Measurements from ENCODE around the gene OR5D18. TPM values are rescaled to one million over a fixed set of nuclear protein-coding genes. Genes with fewer than 3 reads are reported as not detected.
"Not testable (repeated sequence)": the region's sequence is repeated elsewhere in the genome, so short reads cannot be mapped to it uniquely, and the experiment has no call there.

Gene OR5D18
- total RNA-seq, 1 donor from 2014 or later, result not detected

DNA sequence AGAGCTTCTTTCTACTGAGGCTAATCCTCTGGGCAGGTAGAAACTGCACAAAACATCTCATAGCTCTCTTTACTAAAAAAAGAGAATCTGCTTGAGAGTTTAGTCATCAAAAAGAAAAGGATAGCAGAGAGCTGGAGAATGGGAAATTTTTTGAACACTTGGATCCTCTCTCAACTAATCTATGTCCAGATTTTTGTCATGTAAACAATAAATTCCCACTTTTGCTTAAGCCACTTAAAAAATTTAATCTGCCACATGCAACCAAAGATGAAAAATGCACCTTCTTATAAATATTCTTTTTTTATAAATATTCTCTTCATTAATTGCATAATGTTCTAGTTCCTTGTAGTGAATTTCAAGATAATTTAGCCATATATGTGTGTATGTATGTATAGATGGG lies 29.6 kb downstream of the OR5D18 start:
- no peak overlapping the region for H3K27ac Mint-ChIP-seq (ENCODE audit: unreplicated experiment)
- TF ChIP-seq CTCF (IDR thresholded peaks at IDR 0.05), result no peak
- H3K9me3 Mint-ChIP-seq (ENCODE audit: low read depth), result peaks cover 20% of the 10 kb centered on the region
- no peaks in the 10 kb centered on the region for H3K36me3 Mint-ChIP-seq (ENCODE audit: low read depth)
- H3K4me3 Mint-ChIP-seq (ENCODE audit: unreplicated experiment), result no peak overlapping the region
- no peaks in the 10 kb centered on the region for H3K27me3 Mint-ChIP-seq (ENCODE audit: low read depth)
- no peak for DNase-seq (ENCODE audit: low spot score)
- no peaks in the 10 kb centered on the region for H3K4me1 Mint-ChIP-seq (ENCODE audit: low read depth)

DNA sequence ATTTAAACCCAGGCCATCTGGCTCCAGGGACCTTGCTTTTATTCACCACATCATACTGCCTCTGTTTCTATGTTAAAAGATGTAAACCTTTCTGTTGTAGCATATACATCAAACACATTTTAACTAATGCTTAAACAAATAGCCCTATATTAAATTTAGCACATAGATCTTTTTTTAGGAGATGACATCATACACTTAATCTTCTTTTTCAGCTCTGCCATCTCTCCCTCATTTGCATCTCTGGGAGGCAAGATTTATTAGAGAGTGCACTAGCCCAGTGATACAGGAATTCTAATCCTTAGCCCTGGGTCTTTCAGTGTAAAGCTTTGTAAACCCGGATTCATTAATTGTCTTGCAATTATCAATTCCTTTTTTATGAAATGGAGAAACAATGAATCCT lies 32.7 kb downstream of the OR5D18 start:
- H3K4me1 Mint-ChIP-seq (ENCODE audit: low read depth), result no peaks in the 10 kb centered on the region
- H3K4me3 Mint-ChIP-seq (ENCODE audit: unreplicated experiment), result no peak overlapping the region
- no peak for TF ChIP-seq CTCF (IDR thresholded peaks at IDR 0.05)
- H3K27ac Mint-ChIP-seq (ENCODE audit: unreplicated experiment), result no peak overlapping the region
- no peaks in the 10 kb centered on the region for H3K27me3 Mint-ChIP-seq (ENCODE audit: low read depth)
- H3K9me3 Mint-ChIP-seq (ENCODE audit: low read depth), result peaks cover 19% of the 10 kb centered on the region
- no peak for DNase-seq (ENCODE audit: low spot score)
- H3K36me3 Mint-ChIP-seq (ENCODE audit: low read depth), result no peaks in the 10 kb centered on the region

GRCh38 chr11:55854704-55855103 lies 35.3 kb downstream of the OR5D18 start:
- H3K4me3 Mint-ChIP-seq (ENCODE audit: unreplicated experiment), result no peak overlapping the region
- H3K27ac Mint-ChIP-seq (ENCODE audit: unreplicated experiment), result no peak overlapping the region
- peaks cover 21% of the 10 kb centered on the region for H3K9me3 Mint-ChIP-seq (ENCODE audit: low read depth)
- TF ChIP-seq CTCF (IDR thresholded peaks at IDR 0.05), result no peak
- H3K4me1 Mint-ChIP-seq (ENCODE audit: low read depth), result no peaks in the 10 kb centered on the region
- H3K36me3 Mint-ChIP-seq (ENCODE audit: low read depth), result no peaks in the 10 kb centered on the region
- no peak for DNase-seq (ENCODE audit: low spot score)
- no peaks in the 10 kb centered on the region for H3K27me3 Mint-ChIP-seq (ENCODE audit: low read depth)

- DNase-seq (ENCODE audit: low spot score); H3K36me3 Mint-ChIP-seq (ENCODE audit: low read depth); H3K27me3 Mint-ChIP-seq (ENCODE audit: low read depth); H3K4me3 Mint-ChIP-seq (ENCODE audit: unreplicated experiment); H3K4me1 Mint-ChIP-seq (ENCODE audit: low read depth); H3K27ac Mint-ChIP-seq (ENCODE audit: unreplicated experiment): not testable (repeated sequence)
- H3K9me3 Mint-ChIP-seq (ENCODE audit: low read depth), result peaks cover 33% of the 10 kb centered on the region
Measured at GRCh38 chr11:55867354-55867753, 47.9 kb downstream of the OR5D18 start.

Other genes starting within 250 kb of the OR5D18 start
- not detected in 3 replicates for gene OR4C16, start 247.5 kb upstream of the OR5D18 start, total RNA-seq
- not detected in 3 replicates for gene OR4C11, start 212.0 kb upstream of the OR5D18 start, total RNA-seq
- gene OR4P4, start 184.5 kb upstream of the OR5D18 start, total RNA-seq, result not detected in 3 replicates
- not detected in 3 replicates for gene OR4S2, start 171.3 kb upstream of the OR5D18 start, total RNA-seq
- not detected in 3 replicates for gene OR4C6, start 157.4 kb upstream of the OR5D18 start, total RNA-seq
- not detected in 3 replicates for gene OR5D13, start 46.2 kb upstream of the OR5D18 start, total RNA-seq
- not detected in 3 replicates for gene OR5D14, start 24.1 kb upstream of the OR5D18 start, total RNA-seq
- gene OR5L1, start 8.3 kb upstream of the OR5D18 start, total RNA-seq, result not detected in 3 replicates
- gene OR5L2, start 7.6 kb downstream of the OR5D18 start, total RNA-seq, result not detected in 3 replicates
- not detected in 3 replicates for gene OR5D16, start 19.1 kb downstream of the OR5D18 start, total RNA-seq
- not detected in 3 replicates for gene TRIM51, start 63.7 kb downstream of the OR5D18 start, total RNA-seq
- not detected in 3 replicates for gene OR5W2, start 95.0 kb downstream of the OR5D18 start, total RNA-seq
- gene OR5I1, start 116.8 kb downstream of the OR5D18 start, total RNA-seq, result not detected in 3 replicates
- gene OR10AG1, start 150.3 kb downstream of the OR5D18 start, total RNA-seq, result not detected in 3 replicates
- gene OR5F1, start 175.0 kb downstream of the OR5D18 start, total RNA-seq, result not detected in 3 replicates
- not detected in 3 replicates for gene OR5AS1, start 208.0 kb downstream of the OR5D18 start, total RNA-seq